HUDEP-2 (cell line): Measurements from ENCODE around the gene PPBP.

Source experiments
- DNase-seq, 76 experiments: peaks; one replicate each; lab custom pipeline; 2025; ENCODE audit not compliant: unreplicated experiment in 76 of 76; lab: John Stamatoyannopoulos, UW

Gene PPBP

GRCh38 chr4:73988061-73988460 lies at the start of gene PPBP:
Gene PPBP (minus strand): TSS chr4:73988190. CDS start chr4:73988103, 87 bp downstream.
- no peak for DNase-seq

- DNase-seq: no peak
These were observed 49.3 kb upstream of the PPBP start for GRCh38 chr4:74037076-74037955.

GRCh38 chr4:74033739-74034138 lies 45.7 kb upstream of the PPBP start:
- DNase-seq: no peak

GRCh38 chr4:74032064-74032463 lies 44.1 kb upstream of the PPBP start:
- DNase-seq: no peak

GRCh38 chr4:74031576-74031975 lies 43.6 kb upstream of the PPBP start:
- DNase-seq: no peak

- no peak for DNase-seq
These were observed 42.3 kb upstream of the PPBP start for GRCh38 chr4:74030285-74030684.

- DNase-seq: no peak
These were observed 40.5 kb upstream of the PPBP start for GRCh38 chr4:74028504-74028903.

GRCh38 chr4:74023709-74024108 lies 35.7 kb upstream of the PPBP start:
- DNase-seq: no peak

GRCh38 chr4:74021601-74022000 lies 33.6 kb upstream of the PPBP start:
- no peak for DNase-seq

- no peak for DNase-seq
These were observed 30.8 kb upstream of the PPBP start for GRCh38 chr4:74018771-74019170.

GRCh38 chr4:74018116-74018515 lies 30.1 kb upstream of the PPBP start:
- no peak for DNase-seq

GRCh38 chr4:74016068-74016467 lies 28.1 kb upstream of the PPBP start:
- no peak for DNase-seq

- no peak for DNase-seq
These were observed 27.3 kb upstream of the PPBP start for GRCh38 chr4:74015126-74015780.

- DNase-seq: no peak
These were observed 26.3 kb upstream of the PPBP start for GRCh38 chr4:74014332-74014731.

GRCh38 chr4:74013264-74013663 lies 25.3 kb upstream of the PPBP start:
- DNase-seq: no peak

GRCh38 chr4:74012130-74012529 lies 24.1 kb upstream of the PPBP start:
- no peak for DNase-seq

GRCh38 chr4:74009307-74009706 lies 21.3 kb upstream of the PPBP start:
- no peak for DNase-seq

GRCh38 chr4:74006009-74006476 lies 18.1 kb upstream of the PPBP start:
- DNase-seq: no peak

- DNase-seq: no peak
These were observed 17.5 kb upstream of the PPBP start for GRCh38 chr4:74005528-74005927.

- no peak for DNase-seq
These were observed 16.7 kb upstream of the PPBP start for GRCh38 chr4:74004668-74005067.

GRCh38 chr4:74000301-74000700 lies 12.3 kb upstream of the PPBP start:
- no peak for DNase-seq
